ENCODE data around the gene SLX4.

- TF ChIP-seq POLR2AphosphoS5 (IDR thresholded peaks at IDR 0.05; ENCODE audit: low read depth, low read length) (no peak), SP1 (IDR thresholded peaks at IDR 0.05; ENCODE audit: low read depth) (no peak), ELF1 (IDR thresholded peaks at IDR 0.05; ENCODE audit: borderline replicate concordance, low read depth) (no peak), CTCF (IDR thresholded peaks at IDR 0.05 in 2 of 3, conservative IDR thresholded peaks at IDR 0.05 in 1 of 3; ENCODE audit: borderline replicate concordance in 1 of 3, insufficient read depth in 1 of 3, low read depth in 2 of 3, low read length in 2 of 3) (no peak), EZH2 (IDR thresholded peaks at IDR 0.05) (no peak), SRF (IDR thresholded peaks at IDR 0.05; ENCODE audit: low read depth) (no peak), MAX (IDR thresholded peaks at IDR 0.05) (no peak), RAD21 (IDR thresholded peaks at IDR 0.05; ENCODE audit: low read depth) (no peak), TCF7L2 (IDR thresholded peaks at IDR 0.05; ENCODE audit: borderline replicate concordance, extremely low read depth, insufficient read depth, insufficient read length) (no peak)
These were observed 47.1 kb downstream of the SLX4 start for GRCh38 chr16:3564130-3564888.
